ENCODE results near the gene ACMSD. TPM values are rescaled to one million over a fixed set of nuclear protein-coding genes. Genes with fewer than 3 reads are reported as not detected.
"Not testable (repeated sequence)": the region's sequence is repeated elsewhere in the genome, so short reads cannot be mapped to it uniquely, and the experiment has no call there.

ACMSD gene
- total and polyA plus RNA-seq, 9 of the 15 experiments (the other 6 are each of a cell fraction or from before 2014, with no cell fraction given), result not detected

GRCh38 chr2:134800341-134800740 is 38.1 kb upstream of the ACMSD start:
- CTCF ChIA-PET (ENCODE audit: low intra/inter-chr PET ratio), result no interaction called here
- no TSS peak for BruUV-seq (replicated peaks)
- in situ Hi-C loops (cut with MboI), result no loop called here

GRCh38 chr2:134803609-134804405 is 34.6 kb upstream of the ACMSD start:
- H3K79me2 ChIP-seq (ENCODE audit: control insufficient read depth, insufficient read depth, low read length); H2AFZ ChIP-seq (ENCODE audit: low read depth, low read length); H3K9me1 ChIP-seq (ENCODE audit: control insufficient read depth, insufficient read depth, low read length); BruUV-seq (replicated peaks); H3K4me3 ChIP-seq; H3K4me1 ChIP-seq (replicated peaks in 1 of 2; ENCODE audit: control insufficient read depth in 2 of 2, insufficient read depth in 2 of 2, low read length in 2 of 2); CTCF ChIA-PET (ENCODE audit: low intra/inter-chr PET ratio); intact Hi-C loops (cut with micrococcal nuclease); FAIRE-seq; H3K9ac ChIP-seq (ENCODE audit: insufficient read depth in 1 of 2, low read depth in 2 of 2, low read length in 2 of 2); DNase-seq (ENCODE audit: extremely low read depth in 1 of 4, low spot score in 3 of 4); ATAC-seq; H3K4me2 ChIP-seq (ENCODE audit: insufficient read depth, low read length); H3K9me3 ChIP-seq (replicated peaks; ENCODE audit: control insufficient read depth, insufficient read depth, low read depth, low read length); in situ Hi-C loops (cut with MboI); H3K27ac ChIP-seq (ENCODE audit: extremely low read depth, low read depth, low read length); H3K36me3 ChIP-seq (ENCODE audit: control insufficient read depth, insufficient read depth, low read length); H4K20me1 ChIP-seq (replicated peaks; ENCODE audit: control insufficient read depth, insufficient read depth, low read length); H3K27me3 ChIP-seq (ENCODE audit: control insufficient read depth in 2 of 2, insufficient read depth in 2 of 2, low read length in 2 of 2): not testable (repeated sequence)
- whole genome bisulfite sequencing (ENCODE audit: insufficient coverage, low coverage, missing lambda C conversion rate), result 5% methylated on average over 11 of the region's 13 CpGs
- TF ChIP-seq NFYB (IDR thresholded peaks at IDR 0.05; ENCODE audit: extremely low read depth, insufficient read length) (peak; percentile 72), ASH1L (IDR thresholded peaks at IDR 0.05; ENCODE audit: borderline replicate concordance, low read depth, partially characterized antibody) (peak; percentile 60), MBD2 (IDR thresholded peaks at IDR 0.05; ENCODE audit: borderline replicate concordance, low read depth) (peak; percentile 24; the same call in 1 of the 2 replicates), ZNF316 (IDR thresholded peaks at IDR 0.05) (peak; percentile 51; the same call in 1 of the 2 replicates)
- POLR2A ChIA-PET, result interaction anchor here (0.8 to 1.2 kb wide), 3 partner anchors 11 to 58 kb away, joined by 3 to 4 read pairs (median 3); no protein-coding TSS in a partner anchor

More at GRCh38 chr2:134800341-134800740, 38.1 kb upstream of the ACMSD start:
- H3K4me2 ChIP-seq (ENCODE audit: insufficient read depth, low read length), result no peak overlapping the region
- no peaks in the 10 kb centered on the region for H3K79me2 ChIP-seq (ENCODE audit: control insufficient read depth, insufficient read depth, low read length)
- FAIRE-seq, result no peak
- H3K4me1 ChIP-seq (replicated peaks in 1 of 2; ENCODE audit: control insufficient read depth in 2 of 2, insufficient read depth in 2 of 2, low read length in 2 of 2), result no peaks in the 10 kb centered on the region
- TF ChIP-seq XRCC3 (IDR thresholded peaks at IDR 0.05) (no peak), ZNF316 (IDR thresholded peaks at IDR 0.05) (peak; percentile 51), C11orf30 (IDR thresholded peaks at IDR 0.05; ENCODE audit: low read depth) (peak; percentile 29; the same call in 1 of the 2 replicates)
- H3K36me3 ChIP-seq (ENCODE audit: control insufficient read depth, insufficient read depth, low read length), result no peaks in the 10 kb centered on the region
- no peaks in the 10 kb centered on the region for H4K20me1 ChIP-seq (replicated peaks; ENCODE audit: control insufficient read depth, insufficient read depth, low read length)
- POLR2A ChIA-PET, result interaction anchor here (1.1 kb wide), 1 partner anchor 10 kb away, joined by 3 read pairs; no protein-coding TSS in a partner anchor
- no peaks in the 10 kb centered on the region; a peak in 2 of 5 replicates for H3K27me3 ChIP-seq (ENCODE audit: control insufficient read depth in 2 of 2, insufficient read depth in 2 of 2, low read length in 2 of 2)
- no peak overlapping the region for H3K4me3 ChIP-seq
- H3K27ac ChIP-seq (ENCODE audit: extremely low read depth, low read depth, low read length), result no peak overlapping the region
- intact Hi-C loops (cut with micrococcal nuclease), result no loop called here
- H3K9me1 ChIP-seq (ENCODE audit: control insufficient read depth, insufficient read depth, low read length), result no peaks in the 10 kb centered on the region
- ATAC-seq, result no peak
- H3K9me3 ChIP-seq (replicated peaks; ENCODE audit: control insufficient read depth, insufficient read depth, low read depth, low read length), result 0 out of 2 replicates have a peak, but pooled peaks cover 1% of the 10 kb centered on the region
- no peak for DNase-seq (ENCODE audit: extremely low read depth in 1 of 4, low spot score in 3 of 4)
- no peak overlapping the region for H2AFZ ChIP-seq (ENCODE audit: low read depth, low read length)
- WGBS (ENCODE audit: insufficient coverage, low coverage, missing lambda C conversion rate), result 0% methylated on average over 2 of the region's 2 CpGs
- no peak overlapping the region for H3K9ac ChIP-seq (ENCODE audit: insufficient read depth in 1 of 2, low read depth in 2 of 2, low read length in 2 of 2)
